ENCODE measurements around the gene AURKA. TPM values are rescaled to one million over a fixed set of nuclear protein-coding genes. Genes with fewer than 3 reads are reported as not detected.
"Not testable (repeated sequence)": the region's sequence is repeated elsewhere in the genome, so short reads cannot be mapped to it uniquely, and the experiment has no call there.

Gene AURKA
- total RNA-seq, 1 donor from 2014 or later = 14.3 TPM

GRCh38 chr20:56412949-56413348, 20.9 kb upstream of the AURKA start:
- H3K4me3 Mint-ChIP-seq (ENCODE audit: unreplicated experiment) = no peak overlapping the region
- no peaks in the 10 kb centered on the region for H3K36me3 Mint-ChIP-seq (ENCODE audit: low read depth, unreplicated experiment)
- no peaks in the 10 kb centered on the region for H3K9me3 Mint-ChIP-seq (ENCODE audit: unreplicated experiment)
- no peak for TF ChIP-seq CTCF (IDR thresholded peaks at IDR 0.05; ENCODE audit: unreplicated experiment)
- DNase-seq (ENCODE audit: low spot score) = no peak
- H3K4me1 Mint-ChIP-seq (ENCODE audit: unreplicated experiment) = peaks cover 20% of the 10 kb centered on the region
- no peak overlapping the region for H3K27ac Mint-ChIP-seq (ENCODE audit: unreplicated experiment)
- H3K27me3 Mint-ChIP-seq (ENCODE audit: unreplicated experiment) = peaks cover 4% of the 10 kb centered on the region

DNA sequence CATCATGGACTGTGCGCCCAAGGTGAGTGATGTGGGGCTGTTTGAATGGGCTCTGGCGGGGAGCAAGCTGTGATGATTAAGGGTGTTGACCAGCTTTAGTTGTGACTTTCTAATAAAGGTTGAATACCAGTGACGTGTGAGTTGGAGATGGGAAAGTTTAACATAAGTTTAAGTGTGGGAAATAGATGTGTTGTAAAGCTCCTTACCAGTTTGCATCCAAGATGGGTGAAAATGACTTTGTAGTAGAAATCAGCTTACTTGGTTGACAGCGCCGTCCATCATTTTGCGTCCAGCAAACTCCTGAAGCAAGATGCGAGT, 20.4 kb upstream of the AURKA start:
- Mint-ChIP-seq H3K27ac (ENCODE audit: unreplicated experiment) (no peak overlapping the region), H3K9me3 (ENCODE audit: unreplicated experiment) (no peaks in the 10 kb centered on the region), H3K36me3 (ENCODE audit: low read depth, unreplicated experiment) (no peaks in the 10 kb centered on the region), H3K27me3 (ENCODE audit: unreplicated experiment) (peaks cover 4% of the 10 kb centered on the region), H3K4me3 (ENCODE audit: unreplicated experiment) (no peak overlapping the region), H3K4me1 (ENCODE audit: unreplicated experiment) (peaks cover 15% of the 10 kb centered on the region)
- no peak for DNase-seq (ENCODE audit: low spot score)
- no peak for TF ChIP-seq CTCF (IDR thresholded peaks at IDR 0.05; ENCODE audit: unreplicated experiment)

- Mint-ChIP-seq H3K9me3 (ENCODE audit: unreplicated experiment) (no peaks in the 10 kb centered on the region), H3K27ac (ENCODE audit: unreplicated experiment) (no peak within 1 kb of the TSS), H3K27me3 (ENCODE audit: unreplicated experiment) (peaks cover under 1% of the 10 kb centered on the region), H3K4me1 (ENCODE audit: unreplicated experiment) (peaks cover 12% of the 10 kb centered on the region), H3K4me3 (ENCODE audit: unreplicated experiment) (no peak within 1 kb of the TSS), H3K36me3 (ENCODE audit: low read depth, unreplicated experiment) (no peaks in the 10 kb centered on the region)
- no peak for TF ChIP-seq CTCF (IDR thresholded peaks at IDR 0.05; ENCODE audit: unreplicated experiment)
- no peak for DNase-seq (ENCODE audit: low spot score)
Measured at GRCh38 chr20:56411759-56412472, 19.9 kb upstream of the AURKA start, which contains the start of gene CASS4. Gene CASS4 (plus strand): TSS chr20:56412260. CDS start chr20:56412459, 199 bp downstream.

DNA sequence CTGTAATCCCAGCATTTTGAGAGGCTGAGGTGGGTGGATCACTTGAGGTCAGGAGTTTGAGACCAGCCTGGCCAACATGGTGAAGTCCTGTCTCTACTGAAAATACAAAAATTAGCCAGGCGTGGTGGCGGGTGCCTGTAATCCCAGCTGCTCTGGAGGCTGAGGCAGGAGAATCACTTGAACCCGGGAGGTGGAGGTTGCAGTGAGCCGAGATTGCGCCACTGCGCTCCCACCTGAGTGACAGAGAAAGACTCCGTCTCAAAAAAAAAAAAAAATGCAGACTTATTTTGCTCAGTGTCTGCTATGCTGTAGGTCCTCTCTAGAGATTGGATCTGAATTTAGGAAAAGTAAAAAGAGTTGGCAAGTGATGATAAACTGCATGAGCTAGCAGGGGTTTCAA, 19.3 kb upstream of the AURKA start:
- H3K36me3 Mint-ChIP-seq (ENCODE audit: low read depth, unreplicated experiment); H3K4me3 Mint-ChIP-seq (ENCODE audit: unreplicated experiment); H3K9me3 Mint-ChIP-seq (ENCODE audit: unreplicated experiment); DNase-seq (ENCODE audit: low spot score); H3K27me3 Mint-ChIP-seq (ENCODE audit: unreplicated experiment); H3K27ac Mint-ChIP-seq (ENCODE audit: unreplicated experiment): not testable (repeated sequence)
- H3K4me1 Mint-ChIP-seq (ENCODE audit: unreplicated experiment) = peaks cover 12% of the 10 kb centered on the region

DNA sequence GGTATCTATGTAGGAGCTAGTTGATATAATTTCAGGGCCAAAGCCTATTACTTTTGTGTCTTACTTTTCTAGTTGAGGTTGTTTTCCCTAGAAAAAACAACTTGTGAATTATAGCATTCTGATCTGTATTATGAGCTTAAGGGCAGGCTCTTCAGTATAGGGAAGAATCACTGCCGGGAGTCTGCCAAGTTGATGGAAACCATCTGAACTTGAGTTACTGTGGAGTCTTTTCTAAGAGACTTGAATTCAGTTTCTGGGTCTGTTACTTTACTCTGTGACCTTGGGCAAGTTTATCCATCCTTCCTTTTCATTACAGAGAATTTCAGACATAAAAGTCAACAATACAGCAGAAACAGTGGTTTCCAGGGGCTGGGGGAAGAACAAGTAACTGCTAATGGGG, 17.9 kb upstream of the AURKA start:
- H3K4me1 Mint-ChIP-seq (ENCODE audit: unreplicated experiment) = peaks cover 12% of the 10 kb centered on the region
- TF ChIP-seq CTCF (IDR thresholded peaks at IDR 0.05; ENCODE audit: unreplicated experiment) = no peak
- DNase-seq (ENCODE audit: low spot score) = no peak
- H3K27ac Mint-ChIP-seq (ENCODE audit: unreplicated experiment) = no peak overlapping the region
- peaks cover 2% of the 10 kb centered on the region for H3K36me3 Mint-ChIP-seq (ENCODE audit: low read depth, unreplicated experiment)
- H3K4me3 Mint-ChIP-seq (ENCODE audit: unreplicated experiment) = no peak overlapping the region
- H3K9me3 Mint-ChIP-seq (ENCODE audit: unreplicated experiment) = no peaks in the 10 kb centered on the region
- H3K27me3 Mint-ChIP-seq (ENCODE audit: unreplicated experiment) = no peaks in the 10 kb centered on the region

Data from endothelial cell (in vitro differentiated cells).